T-cell (primary cell): Measurements from ENCODE around the gene LCE3A. TPM values are rescaled to one million over a fixed set of nuclear protein-coding genes. Genes with fewer than 3 reads are reported as not detected.
"Not testable (repeated sequence)": the region's sequence is repeated elsewhere in the genome, so short reads cannot be mapped to it uniquely, and the experiment has no call there.

Experiments used
- ATAC-seq, 4 experiments: fragments of 200-7000 bp in 3 of 4; fragments of 150-1000 bp in 1 of 4; cut with Tn5 transposase; replicated peaks in 1 of 4; 1 replicate in 3 of 4; 2 replicates in 1 of 4; pipeline ENCODE4 v1.10.0; 2021; ENCODE audit warnings: moderate library complexity in 3 of 4, mild to moderate bottlenecking in 2 of 4, moderate number of reproducible peaks in 1 of 4
- CTCF ChIA-PET, 2 donors: fragments of 300-600 bp; sonication (Branson Sonifier 250); formaldehyde crosslinking; loops; one replicate each; lab custom pipeline; 2022; ENCODE audit warnings: antibody characterized with exemption in 2 of 2; lab: Charles Lee
- POLR2A ChIA-PET, 2 donors: fragments of 300-600 bp; sonication (Branson Sonifier 250); formaldehyde crosslinking; loops; one replicate each; lab custom pipeline; 2022; ENCODE audit warnings: antibody characterized with exemption in 2 of 2; lab: Charles Lee
- DNase-seq, 35 experiments: peaks; one replicate each; pipeline versions ENCODE4 v3.0.0 to v3.0.0-alpha.2; 2013 to 2023
- H3K27ac ChIP-seq: one replicate; pipeline ENCODE4 v1.5.1; 2013; ENCODE audit warnings: low read length
- H3K27me3 ChIP-seq, 2 experiments: replicated peaks in 1 of 2; 1 replicate in 1 of 2; 2 replicates in 1 of 2; pipeline versions ENCODE4 v1.6.1 to v1.7.0; 2013; ENCODE audit warnings: low read length in 1 of 2, mixed read lengths in 1 of 2; ENCODE audit not compliant: control insufficient read depth in 2 of 2, insufficient read depth in 2 of 2; ENCODE audit errors: extremely low read depth in 1 of 2
- H3K36me3 ChIP-seq, 2 donors: 1 replicate in 1 of 2; 2 replicates in 1 of 2; pipeline versions ENCODE4 v1.6.1 to v1.7.0; 2013; ENCODE audit warnings: low read length in 1 of 2; ENCODE audit not compliant: control insufficient read depth in 2 of 2, insufficient read depth in 1 of 2; ENCODE audit errors: extremely low read depth in 1 of 2
- H3K4me1 ChIP-seq, 2 experiments: 1 replicate in 1 of 2; 2 replicates in 1 of 2; pipeline versions ENCODE4 v1.6.1 to v1.7.0; 2013; ENCODE audit warnings: low read length in 2 of 2, mixed read lengths in 1 of 2; ENCODE audit not compliant: insufficient read depth in 2 of 2, control insufficient read depth in 1 of 2; ENCODE audit errors: extremely low read depth in 1 of 2
- H3K4me3 ChIP-seq, 2 donors: 1 replicate in 1 of 2; 2 replicates in 1 of 2; pipeline versions ENCODE4 v1.5.1 to v1.7.0; 2013; ENCODE audit warnings: mild to moderate bottlenecking in 2 of 2, low read length in 1 of 2, moderate library complexity in 1 of 2; ENCODE audit not compliant: control insufficient read depth in 1 of 2; ENCODE audit errors: extremely low read depth in 1 of 2
- H3K9me3 ChIP-seq: 2 replicates; pipeline ENCODE4 v1.7.0; 2013
- H3K27ac Mint-ChIP-seq, 2 donors: one replicate each; pipeline ENCODE4 v1.8.0; 2020 to 2021; ENCODE audit warnings: mild to moderate bottlenecking in 2 of 2, mixed read lengths in 2 of 2
- H3K27me3 Mint-ChIP-seq, 2 donors: one replicate each; pipeline ENCODE4 v1.8.0; 2021 to 2022; ENCODE audit warnings: mixed read lengths in 2 of 2
- H3K36me3 Mint-ChIP-seq: one replicate; pipeline ENCODE4 v1.8.0; 2021; ENCODE audit warnings: mixed read lengths
- H3K4me1 Mint-ChIP-seq, 3 donors: one replicate each; pipeline ENCODE4 v1.8.0; 2020 to 2022; ENCODE audit warnings: mixed read lengths in 3 of 3, mild to moderate bottlenecking in 1 of 3
- H3K4me3 Mint-ChIP-seq, 3 donors: one replicate each; pipeline ENCODE4 v1.8.0; 2020 to 2022; ENCODE audit warnings: mild to moderate bottlenecking in 3 of 3, mixed read lengths in 3 of 3, moderate library complexity in 3 of 3
- H3K9me3 Mint-ChIP-seq, 3 donors: one replicate each; pipeline ENCODE4 v1.8.0; 2020 to 2022; ENCODE audit warnings: mixed read lengths in 3 of 3
- WGBS: methylation state at CpG from one replicate; pipeline ENCODE4 v1.1.5; 2013; ENCODE audit warnings: missing lambda C conversion rate; ENCODE audit not compliant: insufficient coverage; 5-methylcytosine and 5-hydroxymethylcytosine counted together
- total RNA-seq, 35 experiments: library from RNA in 6 of 35; stranded (reverse) in 6 of 35; fragments of 120-200 nt in 1 of 35; gene quantifications; one replicate each; pipeline versions ENCODE4 v1.2.1 to v1.2.4 and lab custom pipeline; 2013 to 2026

The LCE3A gene
- total RNA-seq, 5 donors from 2014 or later (not counting 1 experiment from before 2014, with no cell fraction given): not detected

DNA sequence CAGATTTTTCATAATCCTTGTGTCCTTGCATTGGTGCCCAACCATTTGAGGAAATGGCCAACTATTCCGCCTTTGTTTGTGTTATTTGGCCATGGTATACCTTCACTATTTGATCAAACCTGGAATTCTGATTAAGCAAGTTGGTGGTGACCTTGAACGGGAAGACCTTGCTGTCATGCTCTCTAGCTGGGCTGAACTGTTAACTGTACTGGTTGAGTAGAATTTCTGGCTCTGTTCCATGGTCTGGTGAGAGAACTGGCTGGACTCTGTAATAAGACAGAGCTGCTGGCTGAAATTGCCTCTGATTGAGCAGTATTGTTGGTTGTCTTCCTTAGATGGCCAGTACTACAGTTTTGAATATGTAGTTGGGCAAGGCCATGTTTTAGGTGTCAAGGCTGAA, 25.9 kb downstream of the LCE3A start:
- Histone ChIP-seq H3K27ac (no peak overlapping the region), H3K9me3 (no peaks in the 10 kb centered on the region), H3K4me1 (no peaks in the 10 kb centered on the region), H3K27me3 (peaks cover 0 to 9% of the 10 kb centered on the region in 2 experiments), H3K36me3 (no peaks in the 10 kb centered on the region), H3K4me3 (no peak overlapping the region)
- no peak overlapping the region for H3K4me3 Mint-ChIP-seq
- ATAC-seq (no peak), DNase-seq (no peak)
- no peaks in the 10 kb centered on the region for H3K4me1 Mint-ChIP-seq
- H3K27ac Mint-ChIP-seq: no peak overlapping the region
- no peaks in the 10 kb centered on the region for H3K36me3 Mint-ChIP-seq
- ChIA-PET POLR2A (no interaction called here), CTCF (no interaction called here)
- H3K9me3 Mint-ChIP-seq: peaks cover 0 to 8% (median 4%) of the 10 kb centered on the region in 3 donors
- H3K27me3 Mint-ChIP-seq: peaks cover 0 to 12% of the 10 kb centered on the region in 2 donors
- no CpG with 5 or more reads among the region's 2 CpGs for WGBS

GRCh38 chr1:152585586-152585985, 37.3 kb downstream of the LCE3A start:
- H3K27me3 Mint-ChIP-seq: peaks cover 3 to 11% of the 10 kb centered on the region in 2 donors
- no peaks in the 10 kb centered on the region for H3K36me3 Mint-ChIP-seq
- Histone ChIP-seq H3K4me1 (no peaks in the 10 kb centered on the region), H3K9me3 (no peaks in the 10 kb centered on the region), H3K27ac (no peak overlapping the region), H3K36me3 (no peaks in the 10 kb centered on the region), H3K27me3 (peaks cover 0 to 8% of the 10 kb centered on the region in 2 experiments), H3K4me3 (no peak overlapping the region)
- no peak for ATAC-seq
- no peak overlapping the region for H3K27ac Mint-ChIP-seq
- peaks cover 0 to 9% (median 2%) of the 10 kb centered on the region in 3 donors for H3K9me3 Mint-ChIP-seq
- WGBS: no CpG with 5 or more reads among the region's 1 CpG
- ChIA-PET POLR2A (no interaction called here), CTCF (interaction anchor here in 1 of 2 donors (0.6 kb wide), 1 partner anchor 31 kb away, joined by 3 read pairs; no protein-coding TSS in a partner anchor)
- H3K4me3 Mint-ChIP-seq: no peak overlapping the region
- no peak for DNase-seq
- H3K4me1 Mint-ChIP-seq: no peaks in the 10 kb centered on the region

DNA sequence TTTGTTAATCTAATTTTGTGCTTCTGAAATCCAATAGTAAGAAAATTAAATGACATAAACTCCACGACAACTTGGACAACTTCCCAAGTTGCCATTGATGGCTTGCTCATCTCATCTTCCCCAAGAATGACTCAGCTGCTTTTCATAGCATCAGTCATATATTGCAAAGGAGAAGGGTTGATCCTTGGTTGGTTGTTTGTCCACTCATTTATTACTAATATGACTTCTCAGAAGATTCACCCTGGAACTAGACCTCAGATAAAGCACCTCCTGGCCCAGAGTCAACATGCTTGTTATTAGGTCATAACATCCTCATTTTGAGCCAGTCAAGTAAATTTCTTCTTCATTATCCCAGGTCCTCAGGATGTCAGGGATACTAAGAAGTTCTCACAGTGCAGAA, 40.3 kb downstream of the LCE3A start:
- peaks cover 0 to 16% of the 10 kb centered on the region in 2 experiments for H3K27me3 ChIP-seq
- H3K9me3 ChIP-seq: no peaks in the 10 kb centered on the region
- WGBS: no CpG with 5 or more reads among the region's 1 CpG
- CTCF ChIA-PET: no interaction called here
- Mint-ChIP-seq H3K9me3 (peaks cover 0 to 9% (median 2%) of the 10 kb centered on the region in 3 donors), H3K4me3 (no peak overlapping the region), H3K4me1 (no peaks in the 10 kb centered on the region), H3K27me3 (peaks cover 16 to 18% of the 10 kb centered on the region in 2 donors), H3K27ac (no peak overlapping the region), H3K36me3 (no peaks in the 10 kb centered on the region)
- no peak for ATAC-seq
- no peaks in the 10 kb centered on the region for H3K4me1 ChIP-seq
- H3K36me3 ChIP-seq: no peaks in the 10 kb centered on the region
- DNase-seq: no peak
- no peak overlapping the region for H3K27ac ChIP-seq
- POLR2A ChIA-PET: no interaction called here
- no peak overlapping the region for H3K4me3 ChIP-seq

DNA sequence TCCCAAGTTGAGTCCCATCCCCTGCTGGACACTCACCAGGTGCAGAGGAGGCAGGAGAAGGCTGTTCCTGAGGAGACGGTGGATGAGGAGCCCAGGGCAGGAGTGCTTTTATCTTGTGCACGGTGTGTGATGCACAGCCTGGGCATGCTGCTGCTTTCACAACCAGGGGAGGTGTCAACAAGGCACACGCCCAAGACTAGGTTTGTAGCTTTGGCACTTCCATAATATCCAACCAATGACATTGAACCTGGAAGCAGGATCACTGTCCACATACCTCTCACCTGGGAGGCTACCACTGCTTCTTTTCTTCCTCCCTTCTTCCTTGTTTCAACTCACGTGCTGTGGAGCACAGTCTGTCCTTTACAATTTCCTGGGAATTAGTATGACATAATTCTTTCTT, 42.5 kb downstream of the LCE3A start, which contains the start of gene LCE3D:
Gene LCE3D, minus strand, starts transcription at position 84 of the 400 bp plus-strand sequence. CDS start 580 bp downstream, outside the sequence.
- POLR2A ChIA-PET: no interaction called here
- no peaks in the 10 kb centered on the region for H3K36me3 Mint-ChIP-seq
- peaks cover 16 to 18% of the 10 kb centered on the region in 2 donors for H3K27me3 Mint-ChIP-seq
- H3K9me3 ChIP-seq: no peaks in the 10 kb centered on the region
- WGBS: 65% methylated on average over 2 of the region's 4 CpGs
- CTCF ChIA-PET: no interaction called here
- no peak within 1 kb of the TSS for H3K27ac ChIP-seq
- H3K4me1 ChIP-seq: no peaks in the 10 kb centered on the region
- no peak within 1 kb of the TSS for H3K4me3 Mint-ChIP-seq
- DNase-seq: no peak
- no peak for ATAC-seq
- peaks cover 0 to 15% of the 10 kb centered on the region in 2 experiments for H3K27me3 ChIP-seq
- peaks cover 0 to 4% (median 0%) of the 10 kb centered on the region in 3 donors for H3K9me3 Mint-ChIP-seq
- H3K27ac Mint-ChIP-seq: no peak within 1 kb of the TSS
- no peak within 1 kb of the TSS for H3K4me3 ChIP-seq
- H3K4me1 Mint-ChIP-seq: no peaks in the 10 kb centered on the region
- no peaks in the 10 kb centered on the region for H3K36me3 ChIP-seq

DNA sequence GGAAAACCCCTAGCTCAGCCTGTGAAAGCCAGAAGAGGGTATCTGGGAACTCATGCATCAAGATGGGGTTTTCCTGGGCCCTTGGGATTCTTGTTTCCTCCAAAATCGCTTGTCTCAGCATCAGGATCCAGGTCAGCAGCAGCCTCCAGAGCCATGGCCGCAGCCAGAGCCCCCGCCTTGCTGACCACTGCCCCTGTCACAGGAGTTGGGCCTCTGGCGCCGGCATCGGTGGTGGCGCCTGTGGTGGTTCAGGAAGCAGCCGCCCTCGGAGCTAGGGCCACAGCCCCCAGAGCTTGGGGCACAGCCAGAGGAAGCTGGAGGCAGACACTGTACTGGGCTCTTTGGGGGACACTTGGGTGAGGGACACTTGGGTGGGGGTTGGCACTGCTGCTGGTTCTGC, 43.4 kb downstream of the LCE3A start:
- H3K4me3 ChIP-seq, H3K36me3 Mint-ChIP-seq, H3K4me1 Mint-ChIP-seq, H3K4me3 Mint-ChIP-seq, POLR2A ChIA-PET, CTCF ChIA-PET, H3K36me3 ChIP-seq, H3K9me3 Mint-ChIP-seq, H3K27ac Mint-ChIP-seq, DNase-seq, H3K4me1 ChIP-seq, ATAC-seq, H3K9me3 ChIP-seq, H3K27ac ChIP-seq: not testable (repeated sequence)
- WGBS: 44% methylated on average over 1 of the region's 9 CpGs
- H3K27me3 Mint-ChIP-seq: peaks cover 16 to 24% of the 10 kb centered on the region in 2 donors
- H3K27me3 ChIP-seq: peaks cover 0 to 11% of the 10 kb centered on the region in 2 experiments

- no peak for ATAC-seq
- H3K9me3 Mint-ChIP-seq: peaks cover 0 to 4% (median 0%) of the 10 kb centered on the region in 3 donors
- ChIA-PET POLR2A (no interaction called here), CTCF (interaction anchor here in 1 of 2 donors (0.6 kb wide), 1 partner anchor 545 kb away, joined by 4 read pairs; no protein-coding TSS in a partner anchor)
- peaks cover 32 to 35% of the 10 kb centered on the region in 2 donors for H3K27me3 Mint-ChIP-seq
- Histone ChIP-seq H3K27ac (no peak overlapping the region), H3K9me3 (no peaks in the 10 kb centered on the region), H3K4me3 (no peak overlapping the region), H3K27me3 (peaks cover 0 to 14% of the 10 kb centered on the region in 2 experiments), H3K36me3 (no peaks in the 10 kb centered on the region), H3K4me1 (no peaks in the 10 kb centered on the region)
- no peak overlapping the region for H3K4me3 Mint-ChIP-seq
- DNase-seq: no peak
- H3K4me1 Mint-ChIP-seq: no peaks in the 10 kb centered on the region
- 33% methylated on average over 1 of the region's 2 CpGs for WGBS
- H3K27ac Mint-ChIP-seq: no peak overlapping the region
- no peaks in the 10 kb centered on the region for H3K36me3 Mint-ChIP-seq
These were observed 45.7 kb downstream of the LCE3A start for GRCh38 chr1:152577168-152577567.
